SK-N-SH (cell line): Measurements from ENCODE around the gene RRAD. TPM values are rescaled to one million over a fixed set of nuclear protein-coding genes. Genes with fewer than 3 reads are reported as not detected.

Experiments
- CTCF ChIA-PET: fragments of 300-600, 350-600 bp; formaldehyde crosslinking; extraction: SDS; loops from one replicate; lab custom pipeline; 2021; lab: Yijun Ruan, JAX
- POLR2A ChIA-PET: fragments of 350-600 bp; sonication (Branson Sonifier 250); formaldehyde crosslinking; extraction: SDS; loops from one replicate; lab custom pipeline; 2020; ENCODE audit warnings: antibody characterized with exemption, inconsistent platforms; lab: Yijun Ruan, JAX
- DNase-seq: peaks from one replicate; pipeline ENCODE4 v3.0.0; 2012
- H2AFZ ChIP-seq: fragments of 200-600 bp; sonication (generic); 2 replicates; pipeline ENCODE4 v1.8.1; 2016; ENCODE audit warnings: antibody characterized with exemption, mild to moderate bottlenecking, low read depth
- H3F3A ChIP-seq: fragments of 200-600 bp; sonication (generic); replicated peaks from 2 replicates; pipeline ENCODE3; 2016; ENCODE audit warnings: antibody characterized with exemption, mild to moderate bottlenecking; ENCODE audit not compliant: insufficient read depth
- H3K27ac ChIP-seq, 2 experiments: fragments of 200-500 bp in 1 of 2; fragments of 200-600 bp in 1 of 2; sonication (Bioruptor generic) in 1 of 2; sonication (generic), shearing (Covaris generic) in 1 of 2; 2 replicates each; pipeline versions ENCODE4 v1.5.1 to v1.6.1; 2014 to 2016; ENCODE audit warnings: low read depth in 2 of 2, inconsistent platforms in 1 of 2, low read length in 1 of 2, mild to moderate bottlenecking in 1 of 2, mixed read lengths in 1 of 2
- H3K27me3 ChIP-seq: fragments of 200-600 bp; sonication (generic), shearing (Covaris generic); 2 replicates; pipeline ENCODE4 v1.6.1; 2016; ENCODE audit warnings: mixed run types; ENCODE audit not compliant: insufficient read depth
- H3K36me3 ChIP-seq, 2 experiments: fragments of 200-500 bp in 1 of 2; fragments of 200-600 bp in 1 of 2; sonication (Bioruptor generic) in 1 of 2; sonication (generic) in 1 of 2; replicated peaks in 1 of 2; 2 replicates each; pipeline versions ENCODE3 to v1.5.1; 2014 to 2016; ENCODE audit warnings: low read length in 1 of 2, mild to moderate bottlenecking in 1 of 2; ENCODE audit not compliant: insufficient read depth in 2 of 2, control insufficient read depth in 1 of 2
- H3K4me1 ChIP-seq, 2 experiments: fragments of 200-500 bp in 1 of 2; fragments of 200-600 bp in 1 of 2; sonication (Bioruptor generic) in 1 of 2; sonication (generic), shearing (Covaris generic) in 1 of 2; 2 replicates each; pipeline versions ENCODE4 v1.5.1 to v1.6.1; 2014 to 2016; ENCODE audit warnings: low read depth in 1 of 2, low read length in 1 of 2, mixed run types in 1 of 2; ENCODE audit not compliant: insufficient read depth in 2 of 2, control insufficient read depth in 1 of 2
- H3K4me2 ChIP-seq: fragments of 200-600 bp; sonication (generic), shearing (Covaris generic); 2 replicates; pipeline ENCODE4 v1.6.1; 2017; ENCODE audit warnings: mixed run types
- H3K4me3 ChIP-seq, 2 experiments: fragments of 200-500 bp in 1 of 2; fragments of 200-600 bp in 1 of 2; sonication (Bioruptor generic) in 1 of 2; sonication (generic), shearing (Covaris generic) in 1 of 2; 2 replicates each; pipeline versions ENCODE4 v1.5.1 to v1.8.1; 2014 to 2016; ENCODE audit warnings: low read depth in 2 of 2, inconsistent platforms in 1 of 2, low read length in 1 of 2, mild to moderate bottlenecking in 1 of 2, mixed read lengths in 1 of 2, moderate library complexity in 1 of 2
- H3K79me2 ChIP-seq: fragments of 200-600 bp; sonication (generic); 2 replicates; pipeline ENCODE4 v1.8.1; 2017; ENCODE audit warnings: mild to moderate bottlenecking; ENCODE audit not compliant: insufficient read depth
- H3K9ac ChIP-seq: fragments of 200-600 bp; sonication (generic); 2 replicates; pipeline ENCODE4 v1.6.1; 2017; ENCODE audit warnings: mixed run types
- H3K9me2 ChIP-seq: fragments of 200-600 bp; sonication (generic); 2 replicates; pipeline ENCODE4 v1.6.1; 2017; ENCODE audit warnings: mixed run types
- H3K9me3 ChIP-seq: fragments of 200-600 bp; sonication (generic); 2 replicates; pipeline ENCODE4 v1.6.1; 2017; ENCODE audit warnings: mixed run types, mild to moderate bottlenecking, moderate library complexity
- H4K20me1 ChIP-seq: fragments of 200-600 bp; sonication (generic); 2 replicates; pipeline ENCODE4 v1.6.1; 2017; ENCODE audit warnings: mild to moderate bottlenecking, mixed run types; ENCODE audit not compliant: insufficient read depth
- CHD2 ChIP-seq: fragments of 150-350 bp; IDR thresholded peaks from 2 replicates; pipeline ENCODE4 v1.6.1; 2018; ENCODE audit warnings: low read length; ENCODE audit not compliant: partially characterized antibody
- CTCF ChIP-seq: fragments of 200-600 bp; sonication (generic); IDR thresholded peaks from 2 replicates; pipeline ENCODE4 v1.6.1; 2017; ENCODE audit warnings: antibody characterized with exemption, mild to moderate bottlenecking, moderate library complexity
- FOSL2 ChIP-seq: IDR thresholded peaks from 2 replicates; pipeline ENCODE4 v1.4.0; 2012; ENCODE audit warnings: low read depth, mild to moderate bottlenecking, moderate library complexity, borderline replicate concordance
- FOXJ3 ChIP-seq: sonication (generic); formaldehyde crosslinking; IDR thresholded peaks from 2 replicates; pipeline ENCODE4 v1.5.1; 2020; ENCODE audit warnings: mild to moderate bottlenecking, missing genetic modification reagents
- FOXM1 ChIP-seq: IDR thresholded peaks from 2 replicates; pipeline ENCODE4 v1.4.0; 2012; ENCODE audit warnings: low read depth, mild to moderate bottlenecking
- GABPA ChIP-seq: IDR thresholded peaks from 2 replicates; pipeline ENCODE4 v1.4.0; 2012; ENCODE audit warnings: low read depth, mild to moderate bottlenecking
- GATA2 ChIP-seq: sonication (generic); formaldehyde crosslinking; IDR thresholded peaks from 2 replicates; pipeline ENCODE4 v1.5.0; 2020; ENCODE audit warnings: mild to moderate bottlenecking, missing genetic modification reagents
- MEF2A ChIP-seq: IDR thresholded peaks from 2 replicates; pipeline ENCODE4 v1.4.0; 2012; ENCODE audit warnings: low read depth, borderline replicate concordance
- MXI1 ChIP-seq: IDR thresholded peaks from 2 replicates; pipeline ENCODE4 v1.6.1; 2012; ENCODE audit warnings: mild to moderate bottlenecking, low read depth, low read length, improper control_type of control experiment
- NRF1 ChIP-seq: IDR thresholded peaks from 2 replicates; pipeline ENCODE4 v1.6.1; 2012; ENCODE audit warnings: low read depth, mild to moderate bottlenecking, low read length
- RFX5 ChIP-seq: IDR thresholded peaks from 2 replicates; pipeline ENCODE4 v1.6.1; 2012; ENCODE audit warnings: mild to moderate bottlenecking, improper control_type of control experiment, low read length
- SIN3A ChIP-seq: IDR thresholded peaks from 2 replicates; pipeline ENCODE4 v1.6.1; 2012; ENCODE audit warnings: low read depth, mild to moderate bottlenecking, low read length, moderate library complexity, borderline replicate concordance
- TAF1 ChIP-seq: IDR thresholded peaks from 2 replicates; pipeline ENCODE4 v1.6.1; 2012; ENCODE audit warnings: low read depth, mild to moderate bottlenecking, low read length, moderate library complexity, borderline replicate concordance
- TCF12 ChIP-seq: IDR thresholded peaks from 2 replicates; pipeline ENCODE4 v1.4.0; 2012
- TEAD4 ChIP-seq: IDR thresholded peaks from 2 replicates; pipeline ENCODE4 v1.4.0; 2012; ENCODE audit warnings: mild to moderate bottlenecking, borderline replicate concordance; ENCODE audit not compliant: insufficient read depth
- USF2 ChIP-seq: fragments of 150-350 bp; IDR thresholded peaks from 2 replicates; pipeline ENCODE4 v1.6.1; 2017; ENCODE audit warnings: antibody characterized with exemption, low read length, low read depth, borderline replicate concordance
- ZBTB33 ChIP-seq: IDR thresholded peaks from 2 replicates; pipeline ENCODE4 v1.4.0; 2012; ENCODE audit warnings: low read depth, borderline replicate concordance
- WGBS: methylation state at CpG from one replicate; pipeline ENCODE4 v1.1.6; 2017; ENCODE audit warnings: low lambda C conversion rate; 5-methylcytosine and 5-hydroxymethylcytosine counted together
- polyA plus RNA-seq, 3 experiments: library from polyadenylated mRNA; depleted of rRNA; stranded (reverse); fragments of >200 nt; gene quantifications; 2 replicates each; pipeline ENCODE4 v1.2.3, GENCODE V29; 2012

RRAD gene
- polyA plus RNA-seq, 1 of the 3 experiments (the other 2 are of a cell fraction): 9.3 TPM

GRCh38 chr16:66920924-66921680 is 4.2 kb downstream of the RRAD start:
- Histone ChIP-seq H2AFZ (no peak overlapping the region), H3K4me2 (no peak overlapping the region), H3K79me2 (no peaks in the 10 kb centered on the region), H3K4me1 (no peaks in the 10 kb centered on the region; a peak in 1 of 4 replicates), H3K36me3 (no peaks in the 10 kb centered on the region), H3K27me3 (no peaks in the 10 kb centered on the region), H3K9me3 (no peaks in the 10 kb centered on the region), H4K20me1 (no peaks in the 10 kb centered on the region), H3K9ac (no peak overlapping the region), H3F3A (no peaks in the 10 kb centered on the region), H3K27ac (no peak overlapping the region), H3K9me2 (no peaks in the 10 kb centered on the region), H3K4me3 (no peak overlapping the region)
- ChIA-PET POLR2A (no interaction called here), CTCF (interaction anchor here (1.5 to 13.6 kb wide), 3 partner anchors 20 to 33 kb away, joined by 5 to 174 read pairs (median 5); no protein-coding TSS in a partner anchor)
- no peak for DNase-seq
- TF ChIP-seq RFX5: no peak
- no peak for TF ChIP-seq FOXJ3
- no peak for TF ChIP-seq CTCF
- no peak for TF ChIP-seq NRF1
- no peak for TF ChIP-seq GABPA
- no peak for TF ChIP-seq FOSL2
- TF ChIP-seq CHD2: no peak
- TF ChIP-seq FOXM1: no peak
- TF ChIP-seq MXI1: no peak
- no peak for TF ChIP-seq SIN3A
- no peak for TF ChIP-seq TAF1
- no peak for TF ChIP-seq MEF2A
- no peak for TF ChIP-seq TCF12
- TF ChIP-seq ZBTB33: no peak
- no peak for TF ChIP-seq GATA2 (CRISPR knock-in tag)
- no peak for TF ChIP-seq TEAD4
- TF ChIP-seq USF2: no peak
- TF ChIP-seq, all 33 proteins: peak for 0
- 73% methylated on average over 7 of the region's 9 CpGs for WGBS
